SK-N-MC (cell line): ENCODE results near the gene THY1.
"Not testable (repeated sequence)": the region's sequence is repeated elsewhere in the genome, so short reads cannot be mapped to it uniquely, and the experiment has no call there.

Experiments used
- DNase-seq: peaks from one replicate; pipeline ENCODE4 v3.0.0-alpha.2; 2011; ENCODE audit warnings: low read depth, low spot score
- H3K27ac ChIP-seq: fragments of 200-600 bp; sonication (generic); 2 replicates; pipeline ENCODE4 v1.5.1; 2016; ENCODE audit warnings: mixed run types
- H3K36me3 ChIP-seq: fragments of 200-600 bp; sonication (generic); 2 replicates; pipeline ENCODE4 v1.6.1; 2017; ENCODE audit warnings: antibody characterized with exemption, low read length, mixed read lengths; ENCODE audit not compliant: insufficient read depth
- H3K4me3 ChIP-seq: fragments of 200-600 bp; sonication (generic); 2 replicates; pipeline ENCODE4 v1.5.1; 2016
- H3K9ac ChIP-seq: fragments of 200-600 bp; sonication (generic); 2 replicates; pipeline ENCODE4 v1.8.0; 2017; ENCODE audit warnings: mixed run types, mixed read lengths; ENCODE audit not compliant: insufficient read length
- H3K9me3 ChIP-seq: fragments of 200-600 bp; sonication (generic); 2 replicates; pipeline ENCODE4 v1.6.1; 2017; ENCODE audit warnings: low read depth, mild to moderate bottlenecking, antibody characterized with exemption, low read length, moderate library complexity, mixed read lengths
- EZH2 ChIP-seq: fragments of 200-600 bp; sonication (generic); IDR thresholded peaks from one replicate; pipeline ENCODE4 v1.6.1; 2017; ENCODE audit warnings: antibody characterized with exemption
- FOXP2 ChIP-seq: optimal IDR thresholded peaks from 2 replicates; pipeline ENCODE3; 2011; ENCODE audit warnings: mild to moderate bottlenecking, moderate library complexity; ENCODE audit not compliant: insufficient read depth; ENCODE audit errors: extremely low read length, control extremely low read depth
- POLR2AphosphoS5 ChIP-seq: IDR thresholded peaks from 2 replicates; pipeline ENCODE4 v1.6.1; 2012; ENCODE audit warnings: mild to moderate bottlenecking, low read depth, low read length, borderline replicate concordance

The THY1 gene

GRCh38 chr11:119406005-119406404, 17.0 kb downstream of the THY1 start:
- H3K9me3 ChIP-seq, result no peaks in the 10 kb centered on the region
- H3K27ac ChIP-seq, result no peak overlapping the region
- no peak overlapping the region for H3K4me3 ChIP-seq
- no peak for DNase-seq
- H3K9ac ChIP-seq, result no peak overlapping the region
- H3K36me3 ChIP-seq, result no peaks in the 10 kb centered on the region
- TF ChIP-seq POLR2AphosphoS5 (no peak), FOXP2 (no peak), EZH2 (no peak)

DNA sequence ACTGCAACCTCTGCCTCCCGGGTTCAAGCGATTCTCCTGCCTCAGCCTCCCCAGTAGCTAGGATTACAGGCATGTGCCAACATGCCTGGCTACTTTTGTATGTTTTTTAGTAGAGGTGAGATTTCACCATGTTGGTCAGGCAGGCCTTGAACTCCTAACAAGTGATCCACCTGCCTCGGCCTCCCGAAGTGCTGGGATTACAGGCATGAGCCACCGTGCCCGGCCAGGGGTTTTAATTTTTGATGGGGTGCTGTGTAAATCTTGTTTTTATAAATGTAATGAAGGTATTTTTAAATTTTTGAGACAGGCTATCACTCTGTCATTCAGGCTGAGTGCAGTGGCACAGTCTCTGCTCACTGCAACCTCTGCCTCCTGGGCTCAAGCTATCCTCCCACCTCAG, 17.5 kb downstream of the THY1 start:
- H3K4me3 ChIP-seq, H3K9me3 ChIP-seq, H3K9ac ChIP-seq, DNase-seq, H3K27ac ChIP-seq, H3K36me3 ChIP-seq: not testable (repeated sequence)

- no peak overlapping the region for H3K4me3 ChIP-seq
- H3K27ac ChIP-seq, result no peak overlapping the region
- TF ChIP-seq FOXP2 (no peak), POLR2AphosphoS5 (no peak), EZH2 (no peak)
- H3K9ac ChIP-seq, result peak overlapping the region; percentile 7
- H3K9me3 ChIP-seq, result peaks cover 4% of the 10 kb centered on the region; the same call in 1 of the 2 replicates
- DNase-seq, result no peak
- H3K36me3 ChIP-seq, result no peaks in the 10 kb centered on the region
Observed at GRCh38 chr11:119404872-119405271, 18.1 kb downstream of the THY1 start.

- Histone ChIP-seq H3K9me3 (peaks cover 4% of the 10 kb centered on the region; the same call in 1 of the 2 replicates), H3K36me3 (no peaks in the 10 kb centered on the region), H3K4me3 (no peak overlapping the region), H3K9ac (no peak overlapping the region), H3K27ac (no peak overlapping the region)
- DNase-seq, result no peak
- TF ChIP-seq EZH2 (no peak), FOXP2 (no peak), POLR2AphosphoS5 (no peak)
Observed at GRCh38 chr11:119403021-119403420, 20.0 kb downstream of the THY1 start.

- no peak for DNase-seq
- no peak for TF ChIP-seq EZH2
- TF ChIP-seq POLR2AphosphoS5, result no peak
- TF ChIP-seq FOXP2, result no peak
- Histone ChIP-seq H3K4me3 (no peak overlapping the region), H3K36me3 (no peaks in the 10 kb centered on the region), H3K27ac (no peak overlapping the region), H3K9me3 (peaks cover 4% of the 10 kb centered on the region; the same call in 1 of the 2 replicates), H3K9ac (no peak overlapping the region)
Observed at GRCh38 chr11:119402470-119402869, 20.5 kb downstream of the THY1 start.

GRCh38 chr11:119400860-119401259, 22.1 kb downstream of the THY1 start:
- H3K4me3 ChIP-seq, result no peak overlapping the region
- H3K9ac ChIP-seq, result no peak overlapping the region
- DNase-seq, result no peak
- H3K9me3 ChIP-seq, result peaks cover 4% of the 10 kb centered on the region; the same call in 1 of the 2 replicates
- TF ChIP-seq FOXP2 (no peak), EZH2 (no peak)
- no peak overlapping the region for H3K27ac ChIP-seq
- H3K36me3 ChIP-seq, result no peaks in the 10 kb centered on the region

DNA sequence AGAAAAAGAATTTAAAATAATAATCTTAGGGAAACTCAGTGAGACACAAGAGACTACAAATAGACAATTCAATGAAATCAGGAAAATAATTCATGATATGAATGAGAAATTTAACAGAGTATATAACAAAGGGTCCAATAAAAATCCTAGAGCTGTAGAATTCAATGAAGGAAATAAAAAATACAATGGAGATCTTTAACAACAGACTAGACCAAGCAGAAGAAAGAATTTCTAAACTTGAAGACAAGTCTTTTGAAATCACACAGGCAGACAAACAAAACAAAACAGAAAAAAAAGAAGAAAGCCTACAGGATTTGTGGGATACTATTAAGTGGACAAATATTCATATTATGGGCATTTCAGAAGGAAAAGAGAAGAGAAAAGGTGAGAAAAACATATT, 25.2 kb downstream of the THY1 start:
- H3K36me3 ChIP-seq, result no peaks in the 10 kb centered on the region
- H3K9ac ChIP-seq, result no peak overlapping the region
- H3K9me3 ChIP-seq, result peaks cover 4% of the 10 kb centered on the region; the same call in 1 of the 2 replicates
- H3K4me3 ChIP-seq, result no peak overlapping the region
- TF ChIP-seq EZH2, result no peak
- no peak overlapping the region for H3K27ac ChIP-seq
- DNase-seq, result no peak

GRCh38 chr11:119396835-119397234, 26.1 kb downstream of the THY1 start:
- no peaks in the 10 kb centered on the region for H3K36me3 ChIP-seq
- DNase-seq, result no peak
- peaks cover 4% of the 10 kb centered on the region; the same call in 1 of the 2 replicates for H3K9me3 ChIP-seq
- no peak overlapping the region for H3K9ac ChIP-seq
- no peak for TF ChIP-seq POLR2AphosphoS5
- TF ChIP-seq EZH2, result no peak
- TF ChIP-seq FOXP2, result no peak
- no peak overlapping the region for H3K4me3 ChIP-seq
- H3K27ac ChIP-seq, result no peak overlapping the region

DNA sequence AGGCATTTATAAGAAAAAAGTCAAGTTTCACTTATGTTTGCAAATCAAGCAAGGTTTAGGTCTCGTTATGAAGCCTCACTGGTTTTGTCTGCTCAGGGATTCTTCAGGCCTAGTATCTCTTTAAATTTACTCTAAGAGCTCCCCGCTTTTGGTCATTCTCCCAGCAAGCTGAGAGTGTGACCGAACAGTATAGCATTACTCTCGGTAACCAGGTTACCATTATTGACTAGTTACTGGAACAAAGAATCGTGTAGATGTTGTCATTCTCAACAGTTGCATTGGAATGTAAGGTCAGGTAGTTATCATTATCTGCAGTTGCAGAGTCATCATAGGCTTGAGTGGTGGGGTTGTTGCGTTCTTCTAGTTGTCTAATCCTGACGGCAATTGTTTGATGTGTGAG, 31.7 kb downstream of the THY1 start:
- H3K36me3 ChIP-seq, result no peaks in the 10 kb centered on the region
- no peak overlapping the region for H3K4me3 ChIP-seq
- no peak for TF ChIP-seq FOXP2
- no peak for TF ChIP-seq EZH2
- no peak for TF ChIP-seq POLR2AphosphoS5
- no peaks in the 10 kb centered on the region for H3K9me3 ChIP-seq
- H3K27ac ChIP-seq, result no peak overlapping the region
- DNase-seq, result no peak
- no peak overlapping the region for H3K9ac ChIP-seq
